H9 (cell line): Measurements from ENCODE around the gene ITPA. TPM values are rescaled to one million over a fixed set of nuclear protein-coding genes. Genes with fewer than 3 reads are reported as not detected.

Experiments used
- DNase-seq: peaks from one replicate; pipeline ENCODE4 v3.0.0-alpha.2; 2017
- H2AFZ ChIP-seq: one replicate; pipeline ENCODE4 v1.6.1; 2013; ENCODE audit warnings: mild to moderate bottlenecking, low read length, control low read depth, moderate library complexity
- H2AK5ac ChIP-seq: 2 replicates; pipeline ENCODE4 v1.6.1; 2013; ENCODE audit warnings: low read length, control low read depth, mixed read lengths; ENCODE audit not compliant: insufficient read length
- H2BK120ac ChIP-seq: one replicate; pipeline ENCODE4 v1.6.1; 2013; ENCODE audit warnings: low read depth, mild to moderate bottlenecking, low read length, control low read depth, inconsistent platforms; ENCODE audit not compliant: poor library complexity, severe bottlenecking
- H2BK12ac ChIP-seq: 2 replicates; pipeline ENCODE4 v1.6.1; 2013; ENCODE audit warnings: low read length, control low read depth, mixed read lengths, low read depth; ENCODE audit not compliant: insufficient read length
- H2BK15ac ChIP-seq: 2 replicates; pipeline ENCODE4 v1.6.1; 2013; ENCODE audit warnings: low read depth, low read length, control low read depth
- H2BK20ac ChIP-seq: one replicate; pipeline ENCODE4 v1.6.1; 2013; ENCODE audit warnings: low read depth, mild to moderate bottlenecking, low read length, control low read depth, inconsistent platforms; ENCODE audit not compliant: poor library complexity, severe bottlenecking
- H2BK5ac ChIP-seq: 2 replicates; pipeline ENCODE4 v1.6.1; 2013; ENCODE audit warnings: low read length, control low read depth, mixed read lengths; ENCODE audit not compliant: insufficient read length
- H3K14ac ChIP-seq: 2 replicates; pipeline ENCODE4 v1.6.1; 2013; ENCODE audit warnings: low read length, control low read depth; ENCODE audit not compliant: insufficient read depth
- H3K18ac ChIP-seq: 2 replicates; pipeline ENCODE4 v1.6.1; 2013; ENCODE audit warnings: low read depth, mild to moderate bottlenecking, mixed read lengths, low read length, control low read depth; ENCODE audit not compliant: insufficient read length
- H3K23ac ChIP-seq: 2 replicates; pipeline ENCODE4 v1.6.1; 2013; ENCODE audit warnings: low read length, control low read depth, mixed read lengths, low read depth; ENCODE audit not compliant: insufficient read length
- H3K23me2 ChIP-seq: 2 replicates; pipeline ENCODE4 v1.6.1; 2013; ENCODE audit warnings: low read depth, mild to moderate bottlenecking, mixed read lengths, low read length, control low read depth; ENCODE audit not compliant: insufficient read length, poor library complexity, severe bottlenecking
- H3K27ac ChIP-seq: 2 replicates; pipeline ENCODE4 v1.5.1; 2013; ENCODE audit warnings: low read length, control low read depth, mixed read lengths, low read depth; ENCODE audit not compliant: insufficient read length
- H3K27me3 ChIP-seq: 2 replicates; pipeline ENCODE4 v1.6.1; 2013; ENCODE audit warnings: low read length, control low read depth, inconsistent platforms; ENCODE audit not compliant: insufficient read depth
- H3K4ac ChIP-seq: 2 replicates; pipeline ENCODE4 v1.6.1; 2013; ENCODE audit warnings: low read depth, mild to moderate bottlenecking, control low read depth, inconsistent platforms, low read length, moderate library complexity
- H3K4me1 ChIP-seq: 2 replicates; pipeline ENCODE4 v1.6.1; 2013; ENCODE audit warnings: low read length, control low read depth, inconsistent platforms; ENCODE audit not compliant: insufficient read depth
- H3K4me2 ChIP-seq: 2 replicates; pipeline ENCODE4 v1.6.1; 2013; ENCODE audit warnings: low read length, control low read depth, mixed read lengths; ENCODE audit not compliant: insufficient read length, insufficient read depth
- H3K56ac ChIP-seq: 2 replicates; pipeline ENCODE4 v1.6.1; 2013; ENCODE audit warnings: low read depth, mild to moderate bottlenecking, mixed read lengths, low read length, control low read depth; ENCODE audit not compliant: insufficient read length
- H3K79me1 ChIP-seq: 2 replicates; pipeline ENCODE4 v1.6.1; 2013; ENCODE audit warnings: low read depth, mild to moderate bottlenecking, moderate library complexity, low read length, control low read depth, inconsistent platforms; ENCODE audit not compliant: insufficient read depth, poor library complexity, severe bottlenecking
- H3K79me2 ChIP-seq: 2 replicates; pipeline ENCODE4 v1.6.1; 2013; ENCODE audit warnings: low read length, control low read depth, inconsistent platforms; ENCODE audit not compliant: insufficient read depth
- H3K9ac ChIP-seq: 2 replicates; pipeline ENCODE4 v1.6.1; 2013; ENCODE audit warnings: low read length, control low read depth, mixed read lengths; ENCODE audit not compliant: insufficient read length; ENCODE audit errors: extremely low read depth
- H3K9me3 ChIP-seq: one replicate; pipeline ENCODE4 v1.6.1; 2013; ENCODE audit warnings: low read depth, low read length, inconsistent platforms; ENCODE audit not compliant: control insufficient read depth
- H3T11ph ChIP-seq: one replicate; pipeline ENCODE4 v1.6.1; 2013; ENCODE audit warnings: mild to moderate bottlenecking, low read length, control low read depth, inconsistent platforms
- H4K20me1 ChIP-seq: one replicate; pipeline ENCODE4 v1.6.1; 2013; ENCODE audit not compliant: control insufficient read depth, insufficient read length, insufficient read depth
- H4K5ac ChIP-seq: 2 replicates; pipeline ENCODE4 v1.6.1; 2013; ENCODE audit warnings: low read depth, mild to moderate bottlenecking, mixed read lengths, low read length, control low read depth; ENCODE audit not compliant: insufficient read length
- H4K8ac ChIP-seq: replicated peaks from 2 replicates; pipeline ENCODE4 v1.6.1; 2013; ENCODE audit warnings: low read length, control low read depth, mixed read lengths, low read depth; ENCODE audit not compliant: insufficient read length
- H4K91ac ChIP-seq: 2 replicates; pipeline ENCODE4 v1.6.1; 2013; ENCODE audit warnings: low read depth, mild to moderate bottlenecking, moderate library complexity, mixed read lengths, low read length, control low read depth; ENCODE audit not compliant: insufficient read length
- H3K27ac Mint-ChIP-seq, 3 experiments: 2 replicates in 2 of 3; 3 replicates in 1 of 3; pipeline ENCODE4 v1.8.0; 2020 to 2021; ENCODE audit warnings: mixed read lengths in 3 of 3, mild to moderate bottlenecking in 1 of 3, moderate library complexity in 1 of 3
- H3K27me3 Mint-ChIP-seq: 2 replicates; pipeline ENCODE4 v1.8.0; 2021; ENCODE audit warnings: low read depth, mild to moderate bottlenecking, moderate library complexity, mixed read lengths
- H3K36me3 Mint-ChIP-seq, 3 experiments: 2 replicates in 2 of 3; 3 replicates in 1 of 3; pipeline ENCODE4 v1.8.0; 2020 to 2021; ENCODE audit warnings: low read depth in 3 of 3, mixed read lengths in 3 of 3; ENCODE audit not compliant: insufficient read depth in 1 of 3
- H3K4me1 Mint-ChIP-seq, 2 experiments: 2 replicates each; pipeline ENCODE4 v1.8.0; 2020; ENCODE audit warnings: mixed read lengths in 2 of 2
- H3K4me3 Mint-ChIP-seq, 2 experiments: 2 replicates in 1 of 2; 3 replicates in 1 of 2; pipeline ENCODE4 v1.8.0; 2020 to 2021; ENCODE audit warnings: mild to moderate bottlenecking in 2 of 2, mixed read lengths in 2 of 2, moderate library complexity in 1 of 2
- H3K9me3 Mint-ChIP-seq, 2 experiments: 2 replicates in 1 of 2; 3 replicates in 1 of 2; pipeline ENCODE4 v1.8.0; 2020; ENCODE audit warnings: mild to moderate bottlenecking in 2 of 2, mixed read lengths in 2 of 2, moderate library complexity in 1 of 2
- CTCF ChIP-seq: fragments of 200-600 bp; sonication (generic); conservative IDR thresholded peaks from 3 replicates; pipeline ENCODE4 v1.8.0; 2021; ENCODE audit warnings: antibody characterized with exemption, mild to moderate bottlenecking
- WGBS: extraction: QIAGEN DNeasy Blood & Tissue Kit; methylation state at CpG from one replicate; pipeline ENCODE4 v1.1.7; 2013; ENCODE audit warnings: missing lambda C conversion rate, low lambda C conversion rate, mixed read lengths; ENCODE audit not compliant: insufficient read length; ENCODE audit errors: extremely low coverage; 5-methylcytosine and 5-hydroxymethylcytosine counted together
- total RNA-seq: library from RNA; stranded (reverse); gene quantifications from 2 replicates; pipeline ENCODE4 v1.2.1, GENCODE V29; 2021

Gene ITPA
- total RNA-seq, 1 experiment from 2014 or later = 74.5 TPM

- Histone ChIP-seq H3K23me2 (no peaks in the 10 kb centered on the region), H3K23ac (no peak overlapping the region), H2BK12ac (no peak overlapping the region), H3K4me1 (no peaks in the 10 kb centered on the region), H2BK15ac (no peak overlapping the region), H3K56ac (no peak overlapping the region), H3K4ac (no peak overlapping the region), H4K5ac (no peak overlapping the region), H2AFZ (no peak overlapping the region), H2AK5ac (no peak overlapping the region), H3K9me3 (no peaks in the 10 kb centered on the region), H3K18ac (no peak overlapping the region), H3K27ac (no peak overlapping the region), H4K91ac (no peak overlapping the region), H3K27me3 (no peaks in the 10 kb centered on the region), H4K20me1 (no peaks in the 10 kb centered on the region), H3K9ac (no peak overlapping the region), H2BK20ac (no peak overlapping the region), H3K4me2 (no peak overlapping the region), H3T11ph (no peak overlapping the region), H3K14ac (no peak overlapping the region), H2BK5ac (no peak overlapping the region), H2BK120ac (no peak overlapping the region), H3K79me2 (no peaks in the 10 kb centered on the region), H4K8ac (no peak overlapping the region), H3K79me1 (no peaks in the 10 kb centered on the region)
- no peak for DNase-seq
- H3K36me3 Mint-ChIP-seq = peaks cover 53 to 84% (median 84%) of the 10 kb centered on the region in 3 experiments
- no peaks in the 10 kb centered on the region; a peak in 1 of 4 replicates for H3K4me1 Mint-ChIP-seq
- no peak overlapping the region for H3K4me3 Mint-ChIP-seq
- H3K27ac Mint-ChIP-seq = no peak overlapping the region
- no peaks in the 10 kb centered on the region for H3K9me3 Mint-ChIP-seq
- no peaks in the 10 kb centered on the region for H3K27me3 Mint-ChIP-seq
- TF ChIP-seq CTCF = no peak
- WGBS = no CpG with 5 or more reads among the region's 10 CpGs
Measured at GRCh38 chr20:3194617-3195280, 14.5 kb upstream of the ITPA start.
